GM12892 (cell line): ENCODE data around the gene SLC9A5.
A peak's percentile ranks its signal among the peaks of the same experiment; 100 is the strongest.

ENCODE experiments used
- DNase-seq: peaks from one replicate; pipeline ENCODE4 v3.0.0; 2011; ENCODE audit not compliant: insufficient read length
- FAIRE-seq: peaks from 2 replicates; lab custom pipeline; 2011; peaks lifted over from hg19 to GRCh38; lab: Jason Lieb, UNC
- POLR2A ChIP-seq: IDR thresholded peaks from 2 replicates; pipeline ENCODE4 v1.6.1; 2011; ENCODE audit warnings: low read depth, low read length, control low read depth
- POLR2AphosphoS5 ChIP-seq: IDR thresholded peaks from 2 replicates; pipeline ENCODE4 v1.6.1; 2011; ENCODE audit warnings: low read depth, low read length, control low read depth
- TAF1 ChIP-seq: IDR thresholded peaks from 2 replicates; pipeline ENCODE4 v1.6.1; 2011; ENCODE audit warnings: low read depth, mild to moderate bottlenecking, control low read depth, low read length, borderline replicate concordance

The SLC9A5 gene

DNA sequence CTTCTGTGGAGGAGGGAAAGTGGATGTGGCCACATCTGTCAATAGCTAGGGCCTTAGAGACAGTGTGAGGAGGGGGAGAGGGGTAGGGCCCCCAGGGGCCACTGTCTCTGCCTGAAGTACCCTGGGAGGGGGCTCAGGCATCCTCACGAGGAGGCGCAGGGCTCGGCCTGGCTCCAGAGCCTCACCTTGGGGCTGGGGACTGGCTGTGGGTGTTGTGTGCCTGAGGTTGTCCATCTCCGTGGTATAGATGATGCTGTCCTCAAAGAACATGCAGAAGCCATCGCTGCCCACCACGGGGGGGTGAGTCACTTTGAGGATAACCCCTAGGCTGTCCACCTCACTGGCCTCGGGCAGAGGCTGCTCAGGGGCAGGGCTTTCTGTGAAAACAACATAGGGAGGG is 42.7 kb downstream of the SLC9A5 start:
- FAIRE-seq, result no peak

DNA sequence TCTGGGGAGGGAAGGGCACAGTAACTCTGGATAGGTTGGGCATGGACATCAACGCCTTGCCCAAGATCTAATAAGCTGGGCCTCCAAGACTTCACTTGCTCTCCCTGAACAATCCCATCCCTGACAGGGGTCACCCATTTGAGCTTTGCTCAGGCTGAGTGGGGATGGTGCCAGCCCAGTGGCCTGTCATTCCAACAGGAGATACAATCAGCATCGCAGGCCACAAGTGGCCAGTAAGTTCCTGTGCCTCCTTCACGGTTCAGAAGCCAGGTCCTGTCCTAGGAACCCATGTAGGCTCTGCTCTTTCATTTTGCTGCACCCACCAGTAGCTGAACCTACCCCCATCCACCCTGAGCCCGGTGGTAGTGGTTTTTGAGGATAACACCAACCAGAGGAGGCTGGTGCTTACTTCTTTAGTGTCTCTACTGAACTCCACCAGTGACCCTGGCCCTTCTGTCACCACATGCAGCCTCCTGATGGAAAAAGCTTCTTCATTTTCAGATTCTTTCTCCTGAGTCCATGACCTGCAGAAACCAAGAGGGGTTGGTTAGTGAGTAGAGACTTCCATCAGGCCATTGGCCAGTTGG is 45.5 kb downstream of the SLC9A5 start:
- FAIRE-seq (no peak), DNase-seq (no peak)
- no peak for TF ChIP-seq POLR2AphosphoS5
- TF ChIP-seq TAF1, result no peak
- TF ChIP-seq POLR2A, result no peak

More for the DNA sequence above, 42.7 kb downstream of the SLC9A5 start:
- DNase-seq, result no peak
- TF ChIP-seq POLR2AphosphoS5, result no peak
- TF ChIP-seq POLR2A, result no peak
- TF ChIP-seq TAF1, result no peak

DNA sequence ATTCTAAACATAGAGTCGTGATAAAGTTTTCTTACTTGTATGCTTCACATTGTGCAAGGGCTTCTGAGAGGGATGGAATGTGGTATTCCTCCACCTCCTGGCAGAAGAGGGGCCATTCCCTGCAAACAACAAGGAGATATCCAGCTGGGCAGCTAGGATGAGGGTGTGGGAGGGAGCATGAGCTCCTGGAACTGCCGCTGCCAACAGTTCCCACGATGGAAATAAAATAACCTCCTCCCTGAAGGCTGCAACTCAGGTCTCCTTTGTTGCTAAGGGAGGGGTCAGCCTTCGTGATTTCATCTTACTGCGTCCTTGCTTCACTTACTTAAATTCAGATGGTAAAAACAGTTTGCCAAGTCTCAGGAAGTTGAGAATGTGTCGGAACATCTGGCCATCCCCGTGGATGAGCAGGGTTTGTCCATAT is 46.2 kb downstream of the SLC9A5 start:
- no peak for DNase-seq
- FAIRE-seq, result no peak
- no peak for TF ChIP-seq TAF1
- no peak for TF ChIP-seq POLR2A
- no peak for TF ChIP-seq POLR2AphosphoS5

DNA sequence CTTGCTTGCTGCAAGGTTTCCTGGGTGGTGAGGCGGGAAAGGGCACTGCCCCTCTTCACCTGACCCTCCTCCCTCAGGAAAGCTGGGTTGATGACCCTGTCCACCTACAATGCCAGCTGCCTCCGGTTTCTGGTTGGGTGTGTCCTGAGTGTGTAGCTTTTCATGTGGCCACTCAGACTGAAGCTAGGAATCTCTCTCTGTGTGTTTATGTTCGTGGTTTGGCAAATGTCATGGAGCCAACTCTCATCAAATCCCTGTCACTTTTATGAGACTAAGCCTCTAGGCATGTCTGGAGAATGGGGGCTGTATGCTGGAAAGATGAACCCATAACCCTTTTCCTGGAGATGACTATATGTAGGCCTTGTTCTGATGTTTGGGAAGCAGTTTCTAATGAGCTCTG is 47.6 kb downstream of the SLC9A5 start:
- TF ChIP-seq POLR2A, result no peak
- no peak for TF ChIP-seq TAF1
- FAIRE-seq (no peak), DNase-seq (no peak)

DNA sequence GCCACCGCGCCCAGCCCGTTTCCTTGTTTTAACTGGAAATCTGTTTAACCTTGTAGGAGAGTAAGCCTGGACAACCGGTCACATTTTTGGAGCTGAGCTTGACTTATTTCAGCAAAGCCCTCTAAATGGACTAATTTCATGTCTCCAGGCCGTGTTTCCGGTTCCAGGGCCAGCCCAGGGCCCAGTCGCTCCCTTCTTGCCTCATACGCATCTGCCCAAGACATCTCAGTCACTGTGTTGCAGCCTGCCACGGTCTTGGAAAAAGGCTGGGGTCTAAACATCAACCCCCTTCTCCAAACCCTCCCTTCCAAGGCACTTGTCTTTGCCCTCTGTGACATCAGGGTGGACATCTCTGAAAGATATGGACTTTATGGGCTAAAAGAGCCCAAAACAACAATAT is 49.5 kb downstream of the SLC9A5 start:
- TF ChIP-seq TAF1 (no peak), POLR2AphosphoS5 (no peak), POLR2A (no peak)
- DNase-seq, result no peak
- FAIRE-seq, result no peak

DNA sequence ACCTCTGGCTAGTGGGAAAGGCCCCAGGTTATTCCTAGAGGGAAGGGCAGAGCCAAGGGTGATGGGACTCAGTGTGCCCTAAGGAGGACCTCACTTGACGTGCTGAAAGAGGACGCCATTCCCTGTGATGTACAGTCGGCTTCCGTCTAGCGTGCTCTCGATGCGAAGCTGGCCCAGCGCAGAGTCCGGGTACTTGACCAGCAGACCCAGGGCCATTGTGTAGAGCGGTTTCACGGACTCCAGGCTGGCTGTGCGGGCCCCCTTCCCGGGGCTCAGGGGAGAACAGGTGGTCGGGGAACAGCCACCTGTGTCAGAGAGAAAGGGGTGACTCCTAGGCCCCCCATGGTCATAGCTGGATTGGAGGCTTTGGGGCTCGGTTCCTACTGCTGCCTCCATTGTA is 50.5 kb downstream of the SLC9A5 start:
- no peak for FAIRE-seq
- no peak for TF ChIP-seq TAF1
- no peak for TF ChIP-seq POLR2AphosphoS5
- no peak for TF ChIP-seq POLR2A
- DNase-seq, result peak; percentile 5

DNA sequence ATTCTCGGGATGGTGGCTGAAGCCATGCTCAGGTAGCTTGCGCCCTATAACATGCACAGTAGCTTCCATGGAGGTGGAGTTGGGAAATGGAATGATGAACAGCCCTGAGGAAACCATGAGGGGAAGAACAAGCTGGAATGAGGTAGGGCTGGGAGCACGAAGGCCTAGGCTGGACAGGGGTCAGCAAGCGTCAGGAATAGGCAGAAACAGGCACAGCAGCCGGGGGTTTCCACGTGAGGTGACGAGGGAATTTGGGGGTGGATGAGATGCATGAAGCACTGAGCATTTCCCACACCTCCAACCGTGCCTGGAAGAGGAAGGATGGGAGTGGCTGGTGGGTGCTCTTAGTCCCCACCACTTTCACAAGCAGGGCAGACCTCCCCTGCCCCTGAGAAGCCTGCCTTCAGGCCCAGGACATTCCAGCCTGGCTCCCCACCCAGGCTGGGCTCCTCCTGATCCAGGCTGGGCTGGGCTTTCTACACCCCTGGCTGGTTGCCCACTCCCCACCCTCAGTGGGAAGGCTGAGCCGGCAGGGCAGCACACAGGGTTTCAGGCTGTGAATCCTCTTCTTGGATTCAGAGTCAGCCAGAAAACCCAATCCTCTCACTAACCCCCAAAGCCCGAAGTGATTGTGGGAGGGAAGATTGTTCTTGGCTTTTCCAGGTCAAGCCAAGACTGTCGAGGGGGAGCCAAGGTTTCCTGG is 52.5 kb downstream of the SLC9A5 start:
- DNase-seq, result no peak
- FAIRE-seq, result no peak
- TF ChIP-seq POLR2A, result no peak
- no peak for TF ChIP-seq TAF1
- no peak for TF ChIP-seq POLR2AphosphoS5

DNA sequence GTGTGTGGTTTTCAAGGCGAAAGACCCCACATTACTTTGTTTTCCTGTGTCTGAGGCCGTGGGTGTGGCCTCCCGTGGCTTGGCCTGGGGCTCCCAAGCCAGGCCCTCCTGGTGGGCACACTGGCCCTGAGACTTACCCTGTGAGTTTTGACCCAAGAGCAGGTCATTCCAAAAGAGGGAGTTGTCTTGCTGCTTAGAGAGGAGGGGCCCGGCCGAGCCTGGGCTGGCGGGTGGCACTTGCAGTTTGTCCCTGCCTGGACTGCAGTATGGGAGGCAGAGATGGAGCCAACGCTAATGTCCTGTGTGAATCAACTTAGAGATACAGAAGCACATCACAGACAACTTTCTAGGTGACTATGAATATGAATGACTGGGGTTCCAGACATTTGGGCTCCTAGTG is 53.3 kb downstream of the SLC9A5 start:
- FAIRE-seq (no peak), DNase-seq (no peak)
- TF ChIP-seq POLR2AphosphoS5, result no peak
- no peak for TF ChIP-seq TAF1
- no peak for TF ChIP-seq POLR2A

DNA sequence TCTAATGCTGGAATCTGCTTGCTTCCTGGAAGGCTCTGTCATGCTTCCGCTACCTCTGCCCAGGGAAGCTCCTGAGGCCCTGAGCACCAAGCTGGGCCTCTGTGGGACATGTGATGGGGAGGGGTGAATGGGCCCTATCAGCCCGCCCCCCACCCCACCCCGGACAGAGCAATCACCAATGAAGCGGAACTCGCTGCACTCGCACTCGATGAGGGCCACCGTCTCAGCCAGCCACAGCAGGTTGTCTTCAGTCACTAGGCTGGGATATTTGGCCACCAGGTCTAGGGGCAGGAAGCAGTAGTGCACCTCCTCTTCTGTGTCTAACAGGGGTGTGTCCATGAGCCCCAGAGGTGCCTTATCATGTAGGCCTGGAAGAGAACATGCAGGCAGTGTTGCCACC is 54.2 kb downstream of the SLC9A5 start:
- peak; percentile 12 for DNase-seq
- TF ChIP-seq POLR2A, result no peak
- TF ChIP-seq POLR2AphosphoS5, result no peak
- no peak for TF ChIP-seq TAF1
- no peak for FAIRE-seq

DNA sequence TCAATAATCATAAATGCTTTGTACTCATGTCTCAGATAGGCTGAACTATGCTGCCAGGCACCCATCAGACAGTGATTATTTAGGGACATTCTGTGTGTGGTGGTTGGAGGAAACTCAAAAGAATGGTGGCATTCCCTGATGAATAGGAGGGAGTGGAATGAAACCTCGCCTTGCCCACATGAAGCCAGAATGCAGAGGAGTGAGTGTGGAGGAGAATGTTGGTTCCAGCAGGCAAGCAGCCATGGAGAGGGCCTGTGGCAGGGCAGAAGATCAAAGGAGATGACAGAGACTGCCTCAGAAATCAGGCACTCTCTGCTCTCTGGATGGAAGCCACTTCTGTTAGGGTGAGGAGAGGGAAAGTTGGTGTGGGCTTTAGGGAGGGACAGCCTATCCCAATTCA is 55.2 kb downstream of the SLC9A5 start:
- DNase-seq (no peak), FAIRE-seq (no peak)
- TF ChIP-seq POLR2A (no peak), TAF1 (no peak), POLR2AphosphoS5 (no peak)

DNA sequence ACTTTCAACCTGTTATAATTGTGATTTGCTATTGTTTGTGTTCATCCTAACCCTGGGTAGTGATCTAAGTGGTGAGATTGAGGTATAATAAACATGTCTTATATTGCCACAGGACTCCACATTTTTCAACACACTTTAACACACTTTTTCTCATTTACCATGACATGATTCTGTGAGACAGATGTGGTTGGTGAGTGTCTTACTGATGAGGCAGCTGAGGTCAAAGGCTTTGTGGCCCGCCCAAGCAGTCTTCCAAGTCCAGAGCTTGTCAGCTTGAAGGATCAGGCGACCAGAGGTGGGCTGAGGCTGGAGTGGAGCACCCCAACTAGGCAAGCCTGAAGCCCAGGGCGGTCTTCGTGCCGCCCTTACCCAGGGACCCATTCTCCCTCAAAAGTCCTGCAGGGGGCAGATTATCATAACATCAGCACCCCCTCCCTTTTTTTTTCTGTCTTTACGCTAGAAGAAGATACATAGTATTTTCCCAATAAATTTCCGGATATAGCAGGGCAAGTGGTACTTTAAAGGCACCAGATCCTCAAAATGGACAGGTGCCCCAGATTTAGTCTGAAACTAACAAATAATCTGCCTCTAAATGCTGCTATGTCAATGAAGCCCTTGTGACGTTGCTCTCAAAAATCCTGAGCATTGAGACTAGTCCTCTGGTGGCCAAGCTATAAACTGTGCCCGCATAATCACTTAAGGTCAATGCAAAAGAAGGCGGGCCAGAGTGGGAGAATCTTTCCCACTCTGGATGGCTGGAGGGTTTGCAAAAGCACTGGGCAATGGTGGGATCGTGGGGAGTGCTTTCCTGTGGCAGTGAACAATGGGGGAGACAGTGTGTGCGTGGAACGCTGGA is 56.7 kb downstream of the SLC9A5 start:
- FAIRE-seq (no peak), DNase-seq (no peak)
- no peak for TF ChIP-seq TAF1
- TF ChIP-seq POLR2A, result no peak
- no peak for TF ChIP-seq POLR2AphosphoS5

DNA sequence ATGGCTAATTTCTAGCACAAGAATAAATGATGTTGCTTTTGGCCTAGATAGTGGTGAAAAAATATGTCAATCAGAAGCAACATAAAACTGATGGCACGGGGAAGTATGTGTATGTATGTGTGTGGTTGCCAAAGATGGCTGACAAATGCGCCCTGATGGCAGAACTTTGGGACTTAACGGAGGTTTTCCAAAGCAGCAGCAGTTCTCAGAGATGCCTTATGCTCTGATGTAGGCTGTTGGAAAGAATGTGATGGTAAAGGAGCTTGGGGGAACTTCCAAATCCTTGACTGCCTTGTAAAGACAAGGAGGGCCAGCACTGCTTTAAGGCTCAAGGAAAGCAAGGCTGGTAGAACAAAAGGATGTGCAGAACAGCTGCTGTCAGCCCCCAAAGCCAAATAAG is 61.8 kb downstream of the SLC9A5 start:
- DNase-seq (no peak), FAIRE-seq (no peak)
- TF ChIP-seq POLR2AphosphoS5, result no peak
- no peak for TF ChIP-seq POLR2A
- no peak for TF ChIP-seq TAF1
